ENCODE results near the gene COG1.
A peak's percentile ranks its signal among the peaks of the same experiment; 100 is the strongest.

Gene COG1

DNA sequence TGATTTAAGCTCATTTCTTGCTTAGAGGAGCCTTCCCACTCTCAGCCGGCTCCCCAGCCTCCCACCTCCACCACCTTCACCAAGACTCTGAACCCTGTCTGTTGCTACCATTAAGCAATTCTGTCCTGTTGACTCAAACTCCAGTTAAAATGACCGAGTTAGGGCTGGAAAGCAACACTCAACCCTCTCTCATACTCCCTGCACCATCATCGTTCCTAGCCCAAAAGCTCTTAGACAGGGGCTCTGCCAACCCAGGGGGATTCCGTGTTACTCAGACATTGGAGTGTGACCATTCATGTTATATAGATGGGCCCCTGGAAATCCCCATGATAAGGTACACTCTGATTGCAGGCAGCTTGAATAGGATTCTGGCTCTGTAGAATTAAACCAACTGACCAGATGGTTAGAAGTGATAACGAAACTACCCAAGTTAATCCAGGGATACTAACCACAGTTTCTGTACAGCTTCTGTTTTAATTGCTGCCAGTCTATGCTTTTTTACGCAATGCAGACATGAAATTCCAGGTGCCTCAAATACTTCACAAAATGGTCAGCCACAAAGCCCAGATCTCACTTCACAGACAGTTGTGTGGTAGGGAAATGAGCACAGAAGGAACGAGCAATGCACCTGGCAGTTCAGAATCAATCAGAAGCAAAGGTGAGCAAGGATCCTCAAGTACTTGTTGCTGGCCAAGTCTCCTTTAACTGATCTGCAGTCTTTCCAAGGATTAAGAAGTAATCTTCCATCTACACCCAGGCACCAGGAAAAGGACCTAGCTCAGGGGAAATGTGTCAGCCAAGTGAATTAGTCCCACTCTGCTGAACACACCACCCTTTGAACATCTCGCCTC, 25.9 kb upstream of the COG1 start:
- peaks cover 19% of the 10 kb centered on the region for H3K27me3 ChIP-seq (ENCODE audit: insufficient read depth, low read length, poor library complexity)
- WGBS (ENCODE audit: extremely low coverage, insufficient coverage, low lambda C conversion rate) = no CpG with 5 or more reads among the region's 8 CpGs
- DNase-seq = no peak

DNA sequence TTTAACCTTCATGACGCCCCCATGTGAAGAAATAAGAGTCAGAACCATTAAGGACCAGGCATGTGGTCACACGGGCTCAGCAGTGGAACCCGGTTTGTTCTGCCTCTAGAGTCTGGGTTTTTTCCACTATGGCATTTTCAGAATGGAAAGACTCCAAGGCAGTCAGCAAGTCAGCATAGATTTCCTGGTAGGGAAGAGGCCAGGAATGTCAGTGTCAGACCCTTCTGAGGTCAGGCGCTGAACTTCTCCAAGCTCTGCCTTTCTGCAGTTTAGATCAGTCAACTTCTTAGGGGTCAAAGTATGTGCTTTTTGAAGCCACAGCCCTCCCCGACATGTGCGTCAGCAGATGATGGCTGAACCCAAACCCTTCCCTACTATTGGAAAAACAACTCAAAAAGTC, 24.2 kb upstream of the COG1 start:
- no peak overlapping the region for H4K5ac ChIP-seq (ENCODE audit: low read length)
- no CpG with 5 or more reads among the region's 6 CpGs for WGBS (ENCODE audit: extremely low coverage, insufficient coverage, low lambda C conversion rate)
- H3K18ac ChIP-seq (ENCODE audit: low read length) = no peak overlapping the region
- H3K23ac ChIP-seq (ENCODE audit: low read length) = no peak overlapping the region
- H3K56ac ChIP-seq (ENCODE audit: low read length) = no peak overlapping the region
- no peak overlapping the region for H3K4me3 ChIP-seq (ENCODE audit: low read length)
- H3K27me3 ChIP-seq (ENCODE audit: insufficient read depth, low read length, poor library complexity) = peaks cover 19% of the 10 kb centered on the region
- no peaks in the 10 kb centered on the region for H3K79me2 ChIP-seq (ENCODE audit: control insufficient read depth, insufficient read depth, low read length)
- H3K4me2 ChIP-seq (ENCODE audit: low read length) = no peak overlapping the region
- no peak for DNase-seq
- no peak overlapping the region for H2BK15ac ChIP-seq (replicated peaks; ENCODE audit: low read depth)
- no peak overlapping the region for H4K8ac ChIP-seq (ENCODE audit: low read depth, low read length)
- no peak overlapping the region for H2BK5ac ChIP-seq (ENCODE audit: low read length)
- no peak overlapping the region for H3K27ac ChIP-seq (ENCODE audit: low read depth, low read length)
- H2BK120ac ChIP-seq (ENCODE audit: low read depth, low read length) = no peak overlapping the region
- H3K36me3 ChIP-seq (ENCODE audit: control insufficient read depth, insufficient read depth, low read length) = no peaks in the 10 kb centered on the region
- no peak overlapping the region for H3K9ac ChIP-seq (ENCODE audit: low read length)
- no peaks in the 10 kb centered on the region for H3K79me1 ChIP-seq (ENCODE audit: low read length)
- peaks cover 6% of the 10 kb centered on the region for H3K4me1 ChIP-seq (ENCODE audit: control insufficient read depth, low read depth, low read length)
- H3K4ac ChIP-seq (ENCODE audit: low read depth, low read length) = no peak overlapping the region
- H2AK5ac ChIP-seq (ENCODE audit: low read length) = no peak overlapping the region

More for the DNA sequence above, 25.9 kb upstream of the COG1 start:
- Histone ChIP-seq H3K79me2 (ENCODE audit: control insufficient read depth, insufficient read depth, low read length) (no peaks in the 10 kb centered on the region), H4K8ac (ENCODE audit: low read depth, low read length) (no peak overlapping the region), H3K4me2 (ENCODE audit: low read length) (no peak overlapping the region), H3K4me3 (ENCODE audit: low read length) (no peak overlapping the region), H3K4me1 (ENCODE audit: control insufficient read depth, low read depth, low read length) (peaks cover 6% of the 10 kb centered on the region), H3K23ac (ENCODE audit: low read length) (no peak overlapping the region), H2BK15ac (replicated peaks; ENCODE audit: low read depth) (no peak overlapping the region), H3K56ac (ENCODE audit: low read length) (peak overlapping the region; percentile 22), H2BK5ac (ENCODE audit: low read length) (no peak overlapping the region), H3K27ac (ENCODE audit: low read depth, low read length) (no peak overlapping the region), H3K18ac (ENCODE audit: low read length) (no peak overlapping the region), H2BK120ac (ENCODE audit: low read depth, low read length) (no peak overlapping the region), H3K36me3 (ENCODE audit: control insufficient read depth, insufficient read depth, low read length) (no peaks in the 10 kb centered on the region), H3K4ac (ENCODE audit: low read depth, low read length) (no peak overlapping the region), H3K79me1 (ENCODE audit: low read length) (no peaks in the 10 kb centered on the region), H2AK5ac (ENCODE audit: low read length) (no peak overlapping the region), H4K5ac (ENCODE audit: low read length) (no peak overlapping the region), H3K9ac (ENCODE audit: low read length) (no peak overlapping the region)

DNA sequence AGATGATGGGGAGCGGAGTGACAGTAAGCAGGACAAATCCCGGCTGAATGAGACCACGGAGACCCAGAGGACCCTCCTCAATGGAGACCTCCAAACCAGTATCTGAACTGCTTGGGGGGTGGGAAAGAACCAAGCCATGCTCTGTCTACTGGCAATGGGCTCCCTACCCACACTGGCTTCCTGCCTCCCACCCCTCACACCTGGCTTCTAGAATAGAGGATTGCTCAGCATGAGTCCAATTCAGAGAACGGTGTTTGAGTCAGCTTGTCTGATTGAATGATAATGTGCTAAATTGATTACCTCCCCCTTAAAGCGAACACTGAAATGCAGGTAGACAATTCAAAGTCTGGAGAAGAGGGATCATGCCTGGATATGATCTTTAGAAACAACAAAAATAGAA, 22.5 kb upstream of the COG1 start:
- Histone ChIP-seq H4K8ac (ENCODE audit: low read depth, low read length) (no peak overlapping the region), H3K9ac (ENCODE audit: low read length) (no peak overlapping the region), H2AK5ac (ENCODE audit: low read length) (peak overlapping the region; percentile 80), H3K23ac (ENCODE audit: low read length) (no peak overlapping the region), H3K4ac (ENCODE audit: low read depth, low read length) (no peak overlapping the region), H3K36me3 (ENCODE audit: control insufficient read depth, insufficient read depth, low read length) (no peaks in the 10 kb centered on the region), H3K27me3 (ENCODE audit: insufficient read depth, low read length, poor library complexity) (peaks cover 19% of the 10 kb centered on the region), H2BK5ac (ENCODE audit: low read length) (peak overlapping the region; percentile 18), H3K79me1 (ENCODE audit: low read length) (no peaks in the 10 kb centered on the region), H2BK15ac (replicated peaks; ENCODE audit: low read depth) (no peak overlapping the region), H3K56ac (ENCODE audit: low read length) (no peak overlapping the region), H3K27ac (ENCODE audit: low read depth, low read length) (no peak overlapping the region), H3K4me1 (ENCODE audit: control insufficient read depth, low read depth, low read length) (peaks cover 6% of the 10 kb centered on the region), H3K4me3 (ENCODE audit: low read length) (no peak overlapping the region), H3K4me2 (ENCODE audit: low read length) (no peak overlapping the region), H4K5ac (ENCODE audit: low read length) (no peak overlapping the region), H3K18ac (ENCODE audit: low read length) (no peak overlapping the region), H3K79me2 (ENCODE audit: control insufficient read depth, insufficient read depth, low read length) (no peaks in the 10 kb centered on the region), H2BK120ac (ENCODE audit: low read depth, low read length) (no peak overlapping the region)
- WGBS (ENCODE audit: extremely low coverage, insufficient coverage, low lambda C conversion rate) = no CpG with 5 or more reads among the region's 5 CpGs
- DNase-seq = peak; percentile 43

DNA sequence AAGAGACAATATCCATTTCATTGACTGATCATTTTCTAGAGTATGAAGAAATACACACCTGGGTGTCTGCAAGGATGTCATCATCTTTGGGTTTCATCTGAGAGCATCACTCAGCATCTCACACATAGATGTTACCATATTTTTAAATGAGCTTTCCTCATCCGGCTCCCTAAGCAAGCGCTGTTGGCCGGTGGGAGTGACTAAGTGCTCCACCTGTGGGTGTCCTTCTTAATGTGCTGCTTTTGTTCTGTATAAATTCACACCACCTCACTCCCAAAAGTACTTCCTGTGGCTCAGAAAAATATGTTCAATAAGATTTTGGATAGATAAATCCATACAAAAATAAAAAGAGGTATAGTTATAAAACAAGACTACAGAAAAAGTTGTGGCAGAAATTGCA, 20.6 kb upstream of the COG1 start:
- H3K79me2 ChIP-seq (ENCODE audit: control insufficient read depth, insufficient read depth, low read length) = no peaks in the 10 kb centered on the region
- no peak overlapping the region for H2AK5ac ChIP-seq (ENCODE audit: low read length)
- no peak overlapping the region for H3K4me2 ChIP-seq (ENCODE audit: low read length)
- no peak overlapping the region for H3K23ac ChIP-seq (ENCODE audit: low read length)
- no peak overlapping the region for H3K27ac ChIP-seq (ENCODE audit: low read depth, low read length)
- H2BK15ac ChIP-seq (replicated peaks; ENCODE audit: low read depth) = no peak overlapping the region
- H3K79me1 ChIP-seq (ENCODE audit: low read length) = no peaks in the 10 kb centered on the region
- DNase-seq = no peak
- H3K56ac ChIP-seq (ENCODE audit: low read length) = no peak overlapping the region
- no CpG with 5 or more reads among the region's 3 CpGs for WGBS (ENCODE audit: extremely low coverage, insufficient coverage, low lambda C conversion rate)
- H3K4me3 ChIP-seq (ENCODE audit: low read length) = no peak overlapping the region
- H3K4ac ChIP-seq (ENCODE audit: low read depth, low read length) = no peak overlapping the region
- no peak overlapping the region for H3K9ac ChIP-seq (ENCODE audit: low read length)
- no peak overlapping the region for H3K18ac ChIP-seq (ENCODE audit: low read length)
- no peak overlapping the region for H4K8ac ChIP-seq (ENCODE audit: low read depth, low read length)
- H4K5ac ChIP-seq (ENCODE audit: low read length) = no peak overlapping the region
- H3K4me1 ChIP-seq (ENCODE audit: control insufficient read depth, low read depth, low read length) = peaks cover 6% of the 10 kb centered on the region
- H2BK5ac ChIP-seq (ENCODE audit: low read length) = no peak overlapping the region
- no peaks in the 10 kb centered on the region for H3K36me3 ChIP-seq (ENCODE audit: control insufficient read depth, insufficient read depth, low read length)
- H2BK120ac ChIP-seq (ENCODE audit: low read depth, low read length) = no peak overlapping the region
- H3K27me3 ChIP-seq (ENCODE audit: insufficient read depth, low read length, poor library complexity) = peaks cover 4% of the 10 kb centered on the region

DNA sequence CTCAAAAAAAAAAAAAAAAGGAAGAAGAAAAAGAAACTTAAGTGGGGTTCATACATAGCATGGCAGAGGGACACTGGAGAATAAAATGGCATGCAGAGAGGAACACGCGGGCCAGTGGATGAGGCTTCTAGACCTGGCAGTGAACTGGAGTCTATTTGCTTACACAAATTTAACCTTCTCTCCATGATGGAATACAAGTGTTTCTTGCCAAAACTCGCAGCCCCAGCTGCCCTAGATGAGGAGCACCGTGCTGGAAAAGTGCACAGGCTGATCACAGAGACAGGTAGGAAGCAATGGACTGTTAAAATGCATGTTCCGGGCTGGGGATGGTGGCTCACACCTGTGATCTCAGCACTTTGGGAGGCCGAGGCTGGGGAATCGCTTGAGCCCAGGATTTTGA, 18.7 kb upstream of the COG1 start:
- no peak overlapping the region for H3K18ac ChIP-seq (ENCODE audit: low read length)
- H3K4ac ChIP-seq (ENCODE audit: low read depth, low read length) = no peak overlapping the region
- no peak overlapping the region for H2BK120ac ChIP-seq (ENCODE audit: low read depth, low read length)
- peaks cover 6% of the 10 kb centered on the region for H3K4me1 ChIP-seq (ENCODE audit: control insufficient read depth, low read depth, low read length)
- no peak overlapping the region for H3K23ac ChIP-seq (ENCODE audit: low read length)
- no peaks in the 10 kb centered on the region for H3K79me1 ChIP-seq (ENCODE audit: low read length)
- H2BK15ac ChIP-seq (replicated peaks; ENCODE audit: low read depth) = no peak overlapping the region
- H4K8ac ChIP-seq (ENCODE audit: low read depth, low read length) = no peak overlapping the region
- H3K27ac ChIP-seq (ENCODE audit: low read depth, low read length) = no peak overlapping the region
- no peaks in the 10 kb centered on the region for H3K79me2 ChIP-seq (ENCODE audit: control insufficient read depth, insufficient read depth, low read length)
- H2BK5ac ChIP-seq (ENCODE audit: low read length) = no peak overlapping the region
- no peak overlapping the region for H4K5ac ChIP-seq (ENCODE audit: low read length)
- no CpG with 5 or more reads among the region's 7 CpGs for WGBS (ENCODE audit: extremely low coverage, insufficient coverage, low lambda C conversion rate)
- no peak overlapping the region for H3K4me2 ChIP-seq (ENCODE audit: low read length)
- DNase-seq = no peak
- no peak overlapping the region for H2AK5ac ChIP-seq (ENCODE audit: low read length)
- no peaks in the 10 kb centered on the region for H3K36me3 ChIP-seq (ENCODE audit: control insufficient read depth, insufficient read depth, low read length)
- no peak overlapping the region for H3K4me3 ChIP-seq (ENCODE audit: low read length)
- no peak overlapping the region for H3K9ac ChIP-seq (ENCODE audit: low read length)
- H3K56ac ChIP-seq (ENCODE audit: low read length) = no peak overlapping the region
- no peaks in the 10 kb centered on the region for H3K27me3 ChIP-seq (ENCODE audit: insufficient read depth, low read length, poor library complexity)
